Suppressor macrophage (primary cell): ENCODE data around the gene DAB1.

Experiments
- DNase-seq, 4 experiments: peaks; one replicate each; pipeline ENCODE4 v3.0.0-alpha.2; 2020 to 2022

DAB1 gene

DNA sequence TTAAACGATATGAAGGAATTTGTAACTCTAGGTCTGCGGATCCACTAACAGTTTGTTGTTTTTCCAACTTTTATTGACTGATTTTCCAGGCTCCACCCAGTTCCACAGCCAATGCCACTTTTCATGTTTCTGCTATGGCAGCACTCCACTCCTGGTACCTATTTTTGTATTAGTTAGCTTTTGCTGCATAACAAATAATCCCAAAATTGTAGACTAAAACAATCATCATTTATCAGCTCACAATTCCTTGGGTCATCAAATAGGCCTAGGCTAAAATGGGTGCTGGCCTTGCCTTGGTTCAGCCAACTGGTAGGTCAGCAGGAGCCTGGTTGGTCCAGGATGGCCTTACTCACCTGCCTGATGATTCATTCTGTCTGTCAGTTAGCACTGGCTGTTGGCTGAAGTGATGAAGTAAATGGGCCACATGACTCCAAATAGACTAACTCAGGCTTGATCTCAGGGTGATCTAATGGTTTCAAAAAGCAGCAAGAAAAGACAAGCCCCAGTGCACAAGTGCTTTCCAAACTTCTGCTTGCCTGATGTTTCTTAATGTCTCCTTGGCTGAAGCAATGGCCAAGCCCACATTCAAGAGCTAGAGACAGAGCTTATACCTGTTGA lies 454.9 kb downstream of the DAB1 start:
- no peak for DNase-seq

- DNase-seq, result peak in 3 of 4 experiments; percentile 3 to 19 (median 9)
Observed at GRCh38 chr1:56967900-56968832, 455.7 kb downstream of the DAB1 start.

DNA sequence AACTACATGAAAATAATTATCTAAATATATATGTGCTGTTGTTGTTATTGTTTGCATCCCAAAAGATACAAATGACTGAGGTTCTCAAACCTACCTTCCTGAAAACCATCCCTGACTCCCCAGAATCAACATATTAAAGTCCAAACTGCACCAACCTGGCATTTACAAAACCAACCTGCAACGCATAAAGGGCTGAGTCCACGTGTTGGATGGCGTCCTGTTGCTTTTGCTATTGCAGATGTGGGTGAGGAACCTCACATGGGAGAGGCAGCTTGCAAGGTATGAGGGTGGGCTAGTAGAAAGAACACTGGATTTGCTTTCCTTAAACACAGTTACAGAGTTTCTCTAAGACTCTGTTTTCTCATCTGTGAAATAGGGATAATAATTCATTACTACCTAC lies 456.5 kb downstream of the DAB1 start:
- no peak for DNase-seq

GRCh38 chr1:56966698-56966999 lies 457.2 kb downstream of the DAB1 start:
- no peak for DNase-seq

DNA sequence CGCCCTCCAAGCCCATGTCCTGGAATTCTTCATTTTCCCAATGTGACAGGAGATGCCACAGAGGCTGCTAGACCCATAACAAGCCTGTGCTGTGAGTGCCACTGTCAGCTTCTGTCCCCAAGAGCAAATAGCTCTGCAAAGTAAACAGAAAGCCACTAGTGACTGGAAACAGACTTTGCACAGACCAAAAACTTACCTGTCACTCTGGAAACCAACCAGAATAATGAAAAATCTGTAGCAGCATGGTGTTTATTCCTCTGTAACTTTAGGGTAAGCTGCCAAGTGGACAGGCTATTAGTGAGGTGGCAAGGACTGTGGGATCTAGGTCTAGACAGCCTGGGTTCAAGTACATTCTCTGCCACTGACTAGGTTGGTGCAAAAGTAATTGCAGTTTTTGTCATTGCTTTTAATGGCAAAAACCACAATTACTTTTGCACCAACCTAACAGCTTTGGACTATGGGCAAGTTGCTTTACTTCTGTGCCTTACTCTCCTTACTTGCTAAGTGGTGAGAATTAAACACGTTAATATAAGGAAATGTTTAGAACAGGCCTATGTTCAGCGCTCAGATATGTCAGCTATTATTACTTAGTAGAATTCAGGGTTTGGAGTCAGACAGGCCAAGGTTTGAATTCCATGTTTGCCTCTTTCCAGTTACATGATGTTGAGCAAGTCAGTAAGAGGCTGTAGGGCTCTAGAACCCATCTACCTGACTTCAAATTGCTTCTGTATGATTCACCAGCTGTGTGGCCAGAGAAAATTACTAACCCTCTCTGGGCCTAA lies 457.8 kb downstream of the DAB1 start, which contains the start of gene C8B:
TSS of gene C8B (minus strand) at position 100 of the 782 bp plus-strand sequence. CDS start at position 33, 67 bp downstream.
- no peak for DNase-seq

GRCh38 chr1:56965191-56965590 lies 458.7 kb downstream of the DAB1 start:
- DNase-seq, result no peak

DNA sequence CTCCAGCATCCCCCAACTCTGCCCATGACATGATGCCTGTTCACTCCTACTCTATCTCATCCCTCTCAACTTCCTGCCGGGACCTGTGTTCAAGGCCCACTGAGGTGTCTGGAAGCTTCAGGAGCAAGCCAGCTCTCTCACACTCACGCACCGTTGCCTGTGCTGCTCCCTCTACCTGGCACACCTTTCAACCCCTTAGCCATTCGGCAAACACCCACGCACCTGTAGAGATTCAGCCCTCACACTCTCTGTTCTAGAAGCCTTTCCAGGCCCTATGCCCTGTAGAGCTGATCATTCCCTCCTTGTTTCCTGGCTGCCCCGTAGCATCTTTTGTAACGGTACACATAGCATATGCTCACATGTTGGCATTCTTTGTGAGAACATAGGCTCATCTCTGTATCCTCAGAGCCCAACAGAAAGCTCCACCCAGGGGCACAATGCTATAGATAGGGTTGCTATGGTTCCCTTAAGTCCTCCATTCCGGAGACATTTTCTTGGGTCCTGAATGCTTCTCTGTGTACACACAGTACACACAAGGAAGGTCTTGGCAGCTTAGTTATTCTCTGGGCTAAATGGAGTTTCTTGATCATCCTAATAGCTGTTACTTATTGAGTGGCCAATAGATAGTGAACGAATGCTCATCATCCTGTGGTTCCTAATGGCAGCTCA lies 459.4 kb downstream of the DAB1 start:
- no peak for DNase-seq

DNA sequence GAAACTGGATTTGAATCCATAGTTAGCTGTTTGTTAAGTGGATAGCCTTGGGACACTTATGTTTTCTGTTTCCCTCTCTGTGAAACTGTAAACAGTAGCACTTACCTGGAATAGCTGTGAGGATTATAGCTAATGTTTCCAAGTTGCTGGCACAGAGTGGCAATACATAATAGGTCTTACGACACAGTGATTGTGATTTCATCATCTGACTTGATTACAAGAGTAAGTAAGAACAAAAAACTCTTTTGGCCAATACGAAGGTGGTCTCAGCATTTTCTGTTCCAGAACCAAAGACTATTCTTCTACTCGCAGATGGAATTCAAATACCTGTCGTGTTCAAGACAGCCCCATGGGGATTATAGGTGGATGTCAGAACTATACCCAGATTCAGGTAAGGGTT lies 460.2 kb downstream of the DAB1 start:
- DNase-seq, result no peak

- no peak for DNase-seq
Observed at GRCh38 chr1:56961426-56961825, 462.4 kb downstream of the DAB1 start.

DNA sequence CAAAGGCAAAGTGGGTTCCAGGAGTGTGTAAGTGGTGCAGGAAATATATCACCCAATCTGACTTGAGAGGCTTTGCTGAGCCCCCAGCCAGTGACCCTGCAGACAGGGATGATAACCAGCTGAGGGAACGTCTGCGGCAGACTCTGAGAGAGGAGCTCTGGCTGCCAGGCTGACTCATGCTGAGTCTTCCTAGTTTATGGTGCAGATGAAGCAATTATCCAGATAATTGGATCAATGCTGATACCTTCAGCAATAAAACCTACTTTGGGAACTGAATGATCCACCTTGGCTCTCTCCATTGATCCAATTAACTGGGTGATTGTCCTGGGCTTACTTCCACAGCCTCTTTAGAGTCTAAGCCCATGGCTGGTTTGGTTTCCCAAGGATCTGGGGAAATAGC lies 465.3 kb downstream of the DAB1 start:
- no peak for DNase-seq

GRCh38 chr1:56957931-56958330 lies 465.9 kb downstream of the DAB1 start:
- no peak for DNase-seq

- DNase-seq, result no peak
Observed at GRCh38 chr1:56954664-56955063, 469.2 kb downstream of the DAB1 start.

GRCh38 chr1:56953386-56953785 lies 470.5 kb downstream of the DAB1 start:
- DNase-seq, result no peak

DNA sequence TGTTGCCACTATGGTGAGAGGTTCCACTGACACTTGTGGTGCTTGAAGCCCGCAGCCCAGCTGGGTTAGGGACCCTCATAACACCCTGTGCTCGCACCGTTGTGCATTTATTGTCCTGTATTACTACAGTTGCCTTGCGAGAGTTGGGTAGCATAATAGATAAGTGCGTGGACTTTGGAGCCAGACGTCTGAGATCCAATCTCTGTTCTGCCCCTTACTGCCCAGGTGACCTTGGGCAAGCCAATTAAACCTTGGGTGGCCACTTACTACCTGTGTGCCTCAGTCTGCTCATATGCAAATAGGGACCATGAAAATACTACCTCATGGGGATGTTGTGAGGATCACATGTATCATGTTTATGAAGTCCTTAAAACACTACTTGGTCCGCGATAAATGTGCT lies 471.4 kb downstream of the DAB1 start:
- no peak for DNase-seq

DNA sequence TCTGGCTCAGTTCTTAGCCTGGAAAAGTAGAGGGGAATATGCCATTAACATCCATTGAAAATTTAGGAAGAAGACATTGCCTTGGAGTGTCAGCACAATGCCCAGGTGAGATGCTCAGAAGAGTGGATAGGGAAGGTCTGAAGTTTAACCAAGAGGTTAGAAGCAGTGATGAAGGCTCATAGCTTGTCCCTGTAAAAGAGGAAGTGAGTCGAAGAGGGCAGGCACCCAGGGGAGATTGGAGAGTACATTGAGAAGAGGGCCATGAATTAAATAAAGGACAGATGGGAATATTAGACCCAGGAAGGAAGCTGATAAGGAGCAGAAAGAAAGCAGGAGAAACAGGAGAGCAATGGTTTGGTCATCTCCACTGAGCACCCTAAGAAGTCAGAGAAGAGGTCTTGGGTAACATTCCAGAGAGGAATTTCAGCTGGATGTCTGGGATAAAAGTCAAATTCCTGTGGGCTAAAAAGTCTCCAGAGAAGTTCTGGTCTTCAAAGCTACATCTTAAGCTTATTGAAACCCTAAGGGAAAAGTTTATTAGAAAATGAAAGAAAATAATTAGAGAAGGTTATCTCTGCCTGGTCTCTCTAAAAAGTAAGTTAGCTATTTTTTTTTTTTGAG lies 475.3 kb downstream of the DAB1 start:
- peak in 1 of 4 experiments; percentile 6 for DNase-seq
